Activated CD4-positive, CD25-positive, alpha-beta regulatory T cell treated with anti-CD3 and anti-CD28 coated beads, Interleukin-2, amount 50 U/mL, for 72 hours (primary cell): ENCODE results near the gene MB.

Experiments used
- DNase-seq: peaks from one replicate; pipeline ENCODE4 v3.0.0; 2021

The MB gene

DNA sequence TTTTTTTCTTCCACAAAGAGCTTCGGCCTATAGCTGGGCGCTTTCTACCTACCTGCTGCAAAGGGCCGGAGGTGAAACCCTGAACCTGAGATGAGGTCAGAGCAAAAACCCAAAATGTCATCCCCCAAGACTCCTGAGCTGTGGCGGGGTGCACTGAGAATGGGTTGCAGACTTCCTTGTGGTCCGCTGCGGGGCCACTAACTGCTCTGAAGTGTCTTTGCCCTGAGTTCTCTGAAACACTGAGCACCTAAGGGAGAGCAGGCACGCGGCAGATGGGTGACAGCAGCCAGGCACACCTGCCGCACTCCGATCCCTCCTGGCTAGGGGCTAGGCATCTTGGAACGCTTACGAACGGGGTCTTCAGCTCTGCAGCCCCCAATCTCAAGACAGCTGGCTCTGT, 47.2 kb downstream of the MB start:
- DNase-seq, result no peak

DNA sequence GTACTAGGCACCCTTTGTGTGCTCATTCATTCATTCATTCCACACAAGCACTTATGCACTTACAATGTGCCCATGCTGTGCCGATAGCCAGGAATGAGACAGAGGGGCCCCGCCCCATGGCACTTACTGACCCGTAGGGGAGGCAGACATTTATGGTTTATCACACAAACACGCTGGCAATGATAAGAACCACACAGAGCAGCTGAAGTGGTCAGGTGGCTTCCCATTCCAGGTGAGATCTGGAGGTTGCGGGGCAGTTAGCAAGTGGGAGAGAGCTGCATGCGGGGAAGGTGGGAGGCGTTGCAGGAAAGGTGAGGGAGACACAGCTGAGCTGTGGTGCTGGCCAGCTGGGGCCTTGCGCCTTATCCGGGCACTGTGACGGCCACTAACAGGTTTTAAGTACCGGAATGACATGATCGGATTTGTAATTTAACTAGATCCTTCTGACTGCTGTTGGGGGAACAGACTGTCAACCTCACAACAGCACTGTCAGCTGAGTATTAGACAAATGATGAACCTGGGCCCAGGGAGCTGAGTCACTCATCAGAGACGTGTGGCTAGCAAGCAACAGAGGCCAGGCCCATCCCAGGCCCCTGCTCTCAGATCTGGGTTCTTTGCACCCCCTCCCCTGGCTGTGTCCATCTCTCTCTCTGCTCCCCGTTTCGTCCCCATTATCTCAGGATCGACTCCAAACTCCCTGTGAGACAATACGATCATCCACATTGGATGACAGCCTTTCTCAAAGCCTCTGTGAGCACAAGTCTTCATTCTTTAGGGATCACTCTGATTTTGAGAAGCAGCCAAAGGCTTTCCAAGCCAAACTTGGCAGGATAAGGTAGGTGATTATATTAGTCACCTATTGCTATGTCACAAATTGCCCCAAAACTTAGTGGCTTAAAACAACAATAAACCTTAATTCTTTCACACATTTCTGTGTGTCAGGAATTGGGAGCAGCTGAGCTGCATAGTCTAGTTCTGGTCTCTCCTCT, 48.1 kb downstream of the MB start:
- DNase-seq, result no peak

DNA sequence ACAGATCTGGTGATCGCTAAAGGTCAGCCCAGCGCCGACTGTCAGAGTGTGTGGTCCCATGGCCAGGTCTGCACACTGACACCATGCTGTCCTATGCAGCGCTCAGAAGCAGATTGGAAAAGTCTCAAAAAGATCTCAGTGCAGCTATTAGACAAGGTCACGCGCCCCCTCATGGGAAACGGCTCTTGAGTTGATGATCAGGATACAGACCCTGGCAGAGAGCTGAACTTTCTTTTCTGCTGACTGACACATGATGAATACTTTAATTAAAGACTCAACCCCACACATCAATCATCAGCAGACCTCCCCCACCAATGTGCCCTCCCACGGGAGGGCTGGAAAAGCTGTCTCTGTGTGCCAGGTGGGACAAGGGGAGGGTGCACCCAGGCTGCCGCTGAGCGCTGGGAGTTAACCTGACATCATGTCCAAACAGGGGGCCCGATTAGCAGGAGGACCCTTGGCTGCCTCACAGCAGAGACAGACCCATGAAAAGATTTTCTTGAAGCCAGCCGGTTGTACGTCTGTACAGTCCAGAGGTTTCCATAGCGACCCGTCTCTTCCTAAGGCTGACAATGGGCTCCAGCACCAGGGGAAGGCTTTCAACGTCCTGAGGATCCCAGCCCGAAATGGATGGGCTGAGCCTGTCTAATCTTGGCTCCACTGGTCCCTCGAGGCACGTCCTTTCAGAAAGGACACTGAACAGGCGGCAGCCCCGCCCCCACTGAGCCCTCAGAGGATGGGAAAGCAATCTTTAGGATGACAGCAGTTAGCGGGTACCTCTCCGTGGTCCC, 49.6 kb downstream of the MB start:
- DNase-seq, result no peak

DNA sequence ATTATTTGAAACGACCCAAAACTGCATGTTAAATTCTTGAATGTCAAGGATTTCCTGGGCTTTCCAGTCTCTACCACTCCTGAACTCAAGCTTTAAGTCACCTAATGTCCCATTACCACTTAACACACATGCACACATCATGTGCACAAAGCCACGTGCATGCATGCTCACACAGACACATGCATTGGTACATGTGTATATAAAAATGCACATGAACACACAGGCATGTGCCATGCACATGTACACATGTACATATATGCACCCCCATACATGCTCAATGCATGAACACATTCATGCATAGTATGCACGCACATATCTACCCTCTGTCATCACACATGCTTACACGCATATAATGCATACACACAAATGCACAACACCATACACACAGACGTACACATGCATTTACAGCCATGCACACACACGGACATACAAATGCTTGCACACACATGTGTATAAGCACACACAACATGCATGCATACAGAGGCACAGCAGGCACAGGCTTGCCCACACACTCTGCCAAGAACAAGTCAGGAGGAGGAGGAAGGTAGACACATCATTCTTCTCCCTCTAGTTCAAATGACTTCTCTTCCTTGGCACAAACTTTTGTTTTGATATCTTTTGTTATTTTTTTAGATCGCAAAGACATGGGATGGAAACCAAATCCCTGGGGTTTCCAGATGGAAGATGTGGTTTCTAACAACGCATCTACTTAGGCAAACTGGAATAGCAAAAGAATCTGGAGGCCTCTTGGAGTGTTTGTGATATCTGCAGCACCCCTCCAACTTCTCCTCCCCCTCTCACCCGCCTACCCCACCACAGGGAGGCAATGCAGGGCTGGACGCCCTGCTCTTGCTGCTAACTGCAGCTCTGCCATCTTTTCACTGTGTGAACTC, 51.9 kb downstream of the MB start:
- no peak for DNase-seq

DNA sequence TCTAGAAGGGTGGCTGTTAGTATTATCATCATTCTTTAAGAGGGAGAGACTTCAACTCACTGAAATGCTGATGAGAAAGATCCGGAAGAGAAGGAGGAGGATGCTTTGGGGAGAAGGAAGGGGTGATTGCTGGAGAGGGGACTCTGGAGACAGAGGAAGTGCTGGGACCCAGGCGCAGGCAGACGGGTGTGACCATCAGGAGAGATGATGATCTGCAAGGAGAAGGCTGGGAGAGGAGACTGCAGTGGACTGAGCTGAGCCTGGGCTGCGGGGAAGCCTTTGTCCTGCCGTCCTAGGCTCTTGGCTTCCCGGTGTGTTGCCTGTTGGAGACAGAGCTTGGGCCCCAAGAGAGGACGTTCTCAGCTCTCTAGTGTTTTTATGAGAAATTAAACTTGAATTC, 53.9 kb downstream of the MB start:
- no peak for DNase-seq

DNA sequence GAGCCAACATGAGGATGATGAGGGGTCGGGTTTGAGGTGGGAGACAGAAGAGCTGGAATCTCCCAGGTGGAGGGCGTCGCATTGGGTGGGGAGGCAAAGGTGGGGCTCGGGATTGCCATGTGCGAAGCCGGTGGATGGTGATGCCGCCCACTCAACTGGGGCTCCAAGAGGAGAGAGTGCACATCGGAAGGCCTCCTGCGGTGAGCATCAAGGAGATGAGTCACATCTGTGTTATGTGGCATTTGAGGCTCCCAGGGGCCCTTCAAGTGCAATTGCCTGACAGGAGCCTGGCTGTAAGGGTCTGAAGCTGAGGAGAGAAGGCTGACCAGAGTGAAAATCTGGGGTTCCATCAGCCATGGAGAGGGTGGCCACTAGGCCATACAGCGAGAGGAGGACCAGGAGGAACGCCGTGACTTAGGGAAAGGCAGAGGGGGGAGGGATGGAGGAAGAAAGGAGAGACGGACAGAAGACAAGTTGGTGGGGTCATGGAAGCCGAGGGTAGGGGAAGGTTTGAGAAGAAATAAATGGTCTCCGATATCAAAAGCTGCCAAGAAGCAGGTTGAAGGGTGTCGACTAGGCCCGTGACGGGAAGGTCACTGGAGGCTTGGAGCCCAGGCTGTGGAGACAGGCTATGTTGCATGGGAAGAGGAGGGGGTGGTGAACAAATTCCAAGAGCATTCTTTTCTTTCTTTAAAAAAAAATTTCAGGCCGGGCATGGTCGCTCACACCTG, 55.2 kb downstream of the MB start:
- DNase-seq, result no peak

DNA sequence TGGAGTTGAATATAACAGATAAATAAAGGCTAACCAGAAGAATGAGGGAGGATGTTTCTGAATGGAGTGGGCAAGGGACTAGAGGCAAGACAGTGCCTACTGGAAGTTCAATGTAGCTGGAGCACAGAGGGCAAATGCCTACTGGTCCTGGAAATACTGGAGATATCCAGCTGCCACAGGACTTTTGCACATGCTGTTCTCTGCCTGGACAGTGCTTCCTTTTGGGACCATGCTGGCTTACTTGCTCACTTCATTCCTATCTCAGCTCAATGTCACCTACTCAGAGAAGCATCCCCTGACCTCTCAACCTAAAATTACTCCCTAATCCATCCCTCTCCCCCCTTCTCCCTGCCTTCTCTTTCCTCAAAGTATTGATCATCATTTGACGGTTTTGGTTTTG, 56.3 kb downstream of the MB start:
- no peak for DNase-seq

DNA sequence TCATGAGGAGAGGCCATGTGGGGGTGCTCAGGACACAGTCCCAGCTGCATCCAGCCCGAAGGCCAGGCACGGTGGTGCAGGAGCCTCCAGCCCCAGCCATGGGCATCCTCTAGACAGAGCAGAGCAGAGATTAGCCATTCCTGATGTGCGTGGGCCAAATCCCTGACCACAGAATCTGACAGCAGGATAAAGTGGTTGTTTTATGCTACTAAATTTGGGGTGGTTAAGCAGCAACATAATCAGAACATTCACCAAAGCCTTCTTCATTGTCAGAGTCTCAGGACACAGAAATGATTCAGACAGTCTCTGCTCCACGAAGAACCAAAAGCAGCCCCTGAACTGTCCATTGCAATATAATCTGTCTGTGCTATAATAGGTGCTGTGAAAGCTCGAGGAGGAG, 56.8 kb downstream of the MB start:
- DNase-seq, result no peak

DNA sequence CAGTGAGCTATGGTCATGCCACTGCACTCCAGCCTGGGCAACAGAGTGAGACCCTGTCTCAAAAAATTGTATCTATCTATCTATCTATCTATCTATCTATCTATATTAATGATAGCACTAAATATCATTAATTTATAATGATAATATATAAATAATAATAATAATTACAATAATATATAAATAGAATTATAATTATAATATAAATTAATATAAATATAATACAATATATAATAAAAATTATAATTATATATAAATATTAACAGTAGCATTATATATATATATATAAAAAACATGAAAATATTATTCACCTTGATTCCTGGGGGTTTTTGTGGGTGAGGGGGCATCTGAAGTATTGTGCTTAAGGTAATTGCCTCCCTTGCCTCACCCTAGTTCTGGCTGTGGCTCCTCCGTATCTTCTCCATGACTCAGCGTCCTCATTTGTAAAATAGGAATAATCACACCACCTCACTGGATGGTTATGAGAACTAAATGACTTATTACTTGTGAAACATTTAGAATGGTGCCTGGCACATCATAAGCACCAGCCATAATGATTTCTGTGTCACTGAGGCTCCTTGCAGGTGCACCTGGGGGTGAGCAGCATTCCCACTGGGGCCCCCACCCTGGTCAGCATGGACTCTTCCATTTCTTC, 57.6 kb downstream of the MB start:
- DNase-seq, result no peak

DNA sequence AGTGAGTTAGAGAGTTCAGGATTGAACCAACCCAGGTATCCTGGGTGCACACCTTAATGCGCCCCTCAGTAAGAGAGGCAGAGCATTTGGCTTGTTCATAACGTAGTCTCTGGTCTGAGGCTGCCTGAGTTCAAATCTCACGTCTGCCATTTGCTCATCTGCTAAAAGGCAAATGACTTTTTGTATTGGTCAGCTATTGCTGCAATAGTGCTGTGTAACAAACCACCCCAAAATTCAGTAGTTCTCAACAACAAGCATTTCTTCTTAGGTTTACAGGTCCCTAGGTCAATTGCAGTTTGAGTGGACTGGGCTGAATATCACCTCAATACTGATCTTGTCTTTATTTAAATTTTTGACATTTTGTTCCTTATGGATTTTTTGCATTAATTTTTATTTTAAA, 58.4 kb downstream of the MB start:
- no peak for DNase-seq

DNA sequence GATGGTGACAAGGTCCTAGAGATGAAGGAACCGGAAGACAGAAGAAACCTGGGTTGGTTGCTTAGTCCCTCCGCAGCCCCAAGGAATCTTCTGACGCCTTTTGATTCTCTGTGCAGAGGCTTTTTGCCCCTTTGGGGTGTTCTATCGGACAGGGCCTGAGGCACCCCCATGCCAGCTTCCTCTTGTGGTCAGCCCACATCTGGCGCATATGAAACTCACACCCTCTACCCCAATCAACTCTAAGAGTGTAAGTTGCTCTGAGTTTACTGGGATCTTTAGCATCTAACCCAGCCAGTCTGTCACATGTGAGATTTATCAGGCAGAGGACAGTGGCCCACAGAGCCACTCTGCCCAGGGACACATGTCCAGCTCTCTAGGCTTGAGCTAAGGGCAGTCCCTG, 59.1 kb downstream of the MB start:
- no peak for DNase-seq
